GM12878 (cell line): Measurements from ENCODE around the gene FAM227A. TPM values are rescaled to one million over a fixed set of nuclear protein-coding genes. Genes with fewer than 3 reads are reported as not detected.

ENCODE experiments used
- ASH2L ChIP-seq: fragments of 300-600, 200-600 bp; sonication (generic); IDR thresholded peaks from 2 replicates; pipeline ENCODE4 v1.6.1; 2017; ENCODE audit warnings: low read depth, mild to moderate bottlenecking, borderline replicate concordance
- CBX5 ChIP-seq: sonication (generic); IDR thresholded peaks from 2 replicates; pipeline ENCODE4 v1.6.1; 2016; ENCODE audit warnings: low read depth, moderate library complexity, mild to moderate bottlenecking, inconsistent platforms
- CEBPB ChIP-seq, 2 experiments: fragments of 150-350 bp in 1 of 2; IDR thresholded peaks; 2 replicates each; pipeline ENCODE4 v1.6.1; 2012 to 2014; ENCODE audit warnings: low read depth in 2 of 2, low read length in 2 of 2, borderline replicate concordance in 1 of 2, inconsistent platforms in 1 of 2
- CHD2 ChIP-seq: IDR thresholded peaks from 2 replicates; pipeline ENCODE4 v1.6.1; 2011; ENCODE audit warnings: low read depth, low read length, improper control_type of control experiment, borderline replicate concordance
- FOXM1 ChIP-seq: IDR thresholded peaks from 2 replicates; pipeline ENCODE4 v1.6.1; 2012; ENCODE audit warnings: low read depth, mild to moderate bottlenecking, inconsistent platforms, low read length, moderate library complexity
- HDGF ChIP-seq: fragments of 450-650 bp; IDR thresholded peaks from 2 replicates; pipeline ENCODE4 v1.6.1; 2016; ENCODE audit warnings: antibody characterized with exemption
- IKZF1 ChIP-seq: fragments of 450-650 bp; conservative IDR thresholded peaks from 2 replicates; pipeline ENCODE4 v1.6.1; 2017; ENCODE audit warnings: antibody characterized with exemption, mild to moderate bottlenecking
- PAX8 ChIP-seq: fragments of 450-650 bp; IDR thresholded peaks from 2 replicates; pipeline ENCODE4 v1.6.1; 2017; ENCODE audit warnings: mild to moderate bottlenecking, moderate library complexity
- RAD21 ChIP-seq: IDR thresholded peaks from 2 replicates; pipeline ENCODE4 v1.6.1; 2011; ENCODE audit warnings: mild to moderate bottlenecking, low read depth, low read length, moderate library complexity; ENCODE audit not compliant: insufficient read depth
- SMARCA5 ChIP-seq: fragments of 450-650 bp; IDR thresholded peaks from 2 replicates; pipeline ENCODE4 v1.6.1; 2017; ENCODE audit warnings: mild to moderate bottlenecking
- SREBF2 ChIP-seq: IDR thresholded peaks from 2 replicates; pipeline ENCODE4 v1.6.1; 2012; ENCODE audit warnings: mild to moderate bottlenecking, low read length
- STAT3 ChIP-seq: IDR thresholded peaks from 2 replicates; pipeline ENCODE4 v1.6.1; 2011; ENCODE audit warnings: low read depth, low read length, improper control_type of control experiment
- WRNIP1 ChIP-seq: IDR thresholded peaks from 2 replicates; pipeline ENCODE4 v1.6.1; 2011; ENCODE audit warnings: low read depth, low read length, improper control_type of control experiment, borderline replicate concordance
- ZZZ3 ChIP-seq: IDR thresholded peaks from 2 replicates; pipeline ENCODE4 v1.6.1; 2011; ENCODE audit warnings: low read depth; ENCODE audit not compliant: control insufficient read depth, insufficient read length
- polyA plus RNA-seq, 11 experiments: library from polyadenylated mRNA; depleted of rRNA in 4 of 11; unstranded in 6 of 11; stranded (reverse) in 5 of 11; fragments of >200 nt; fragmentation: Nextera tagmentation in 4 of 11; fragmentation: Illumina TruSeq in 1 of 11; extraction: Ambion mirVana in 4 of 11; extraction: Trizol in 1 of 11; gene quantifications; 1 replicate in 1 of 11; 2 replicates in 10 of 11; pipeline versions ENCODE4 v1.2.1 to v1.2.3, GENCODE V29; 2011 to 2016; ENCODE audit warnings: inconsistent platforms in 2 of 11, missing spikeins in 2 of 11, low read depth in 1 of 11
- total RNA-seq, 4 experiments: library from RNA; depleted of rRNA in 3 of 4; stranded (reverse); fragments of >200 nt in 3 of 4; fragmentation: Illumina TruSeq in 1 of 4; extraction: Trizol in 1 of 4; gene quantifications; 2 replicates each; pipeline versions ENCODE4 v1.2.1 to v1.2.3, GENCODE V29; 2013 to 2021
- TF ChIP-seq, protein P1 (sequence below): fragments of 450-650 bp; formaldehyde crosslinking; IDR thresholded peaks from 2 replicates; pipeline ENCODE4 v1.4.0; 2022; ENCODE audit warnings: mild to moderate bottlenecking, moderate library complexity
- TF ChIP-seq, protein P2 (sequence below): fragments of 450-650 bp; IDR thresholded peaks from 2 replicates; pipeline ENCODE4 v1.6.1; 2014; ENCODE audit warnings: mild to moderate bottlenecking
- TF ChIP-seq, protein P3 (sequence below): IDR thresholded peaks from 2 replicates; pipeline ENCODE4 v1.6.1; 2012; ENCODE audit warnings: low read depth, low read length, improper control_type of control experiment
- TF ChIP-seq, protein P4 (sequence below): fragments of 450-650 bp; formaldehyde crosslinking; IDR thresholded peaks from 2 replicates; pipeline ENCODE4 v1.4.0; 2020; ENCODE audit warnings: mild to moderate bottlenecking, moderate library complexity
- TF ChIP-seq, protein P5 (sequence below): fragments of 450-650 bp; IDR thresholded peaks from 2 replicates; pipeline ENCODE4 v1.6.1; 2016; ENCODE audit warnings: mild to moderate bottlenecking

Gene FAM227A
- total and polyA plus RNA-seq, 10 of the 15 experiments (the other 5 are each of a cell fraction or from before 2014, with no cell fraction given) = 0.02 to 0.59 (median 0.25) TPM

DNA sequence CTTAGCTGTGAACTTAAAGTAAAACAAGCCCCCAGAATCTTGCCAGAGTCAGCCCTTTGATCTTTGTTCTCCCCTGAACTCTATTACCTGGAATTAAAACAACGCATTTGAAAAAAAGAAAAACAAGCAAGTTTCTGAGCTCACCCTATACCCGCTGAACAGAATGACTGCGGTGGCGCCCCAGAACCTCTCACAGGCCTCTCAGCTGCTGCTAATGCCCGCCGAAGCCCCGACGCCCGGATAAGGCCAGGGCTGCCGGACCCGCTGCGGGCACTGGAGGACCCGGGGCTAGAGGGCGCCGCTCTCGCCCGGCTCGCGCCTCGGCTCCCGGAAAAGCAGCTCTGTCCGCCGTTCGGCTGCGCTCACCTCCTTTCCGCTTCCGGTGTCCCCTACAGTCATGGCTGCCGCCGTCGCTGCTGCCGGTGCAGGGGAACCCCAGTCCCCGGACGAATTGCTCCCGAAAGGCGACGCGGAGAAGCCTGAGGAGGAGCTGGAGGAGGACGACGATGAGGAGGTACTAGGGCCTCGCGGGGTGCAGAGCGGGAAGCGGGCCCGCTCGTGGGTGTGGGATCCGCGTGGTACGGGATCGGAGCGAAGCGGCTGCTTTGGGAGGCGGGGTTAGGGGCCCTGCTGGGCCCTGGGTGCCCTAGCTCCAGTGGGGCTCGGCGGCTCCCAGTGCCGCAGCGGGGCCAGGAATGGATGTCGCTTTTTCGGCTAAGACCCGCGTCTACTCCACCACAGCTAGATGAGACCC, 25.6 kb upstream of the FAM227A start, which contains the start of gene TOMM22 (continued):
- TF ChIP-seq, protein P1, sequence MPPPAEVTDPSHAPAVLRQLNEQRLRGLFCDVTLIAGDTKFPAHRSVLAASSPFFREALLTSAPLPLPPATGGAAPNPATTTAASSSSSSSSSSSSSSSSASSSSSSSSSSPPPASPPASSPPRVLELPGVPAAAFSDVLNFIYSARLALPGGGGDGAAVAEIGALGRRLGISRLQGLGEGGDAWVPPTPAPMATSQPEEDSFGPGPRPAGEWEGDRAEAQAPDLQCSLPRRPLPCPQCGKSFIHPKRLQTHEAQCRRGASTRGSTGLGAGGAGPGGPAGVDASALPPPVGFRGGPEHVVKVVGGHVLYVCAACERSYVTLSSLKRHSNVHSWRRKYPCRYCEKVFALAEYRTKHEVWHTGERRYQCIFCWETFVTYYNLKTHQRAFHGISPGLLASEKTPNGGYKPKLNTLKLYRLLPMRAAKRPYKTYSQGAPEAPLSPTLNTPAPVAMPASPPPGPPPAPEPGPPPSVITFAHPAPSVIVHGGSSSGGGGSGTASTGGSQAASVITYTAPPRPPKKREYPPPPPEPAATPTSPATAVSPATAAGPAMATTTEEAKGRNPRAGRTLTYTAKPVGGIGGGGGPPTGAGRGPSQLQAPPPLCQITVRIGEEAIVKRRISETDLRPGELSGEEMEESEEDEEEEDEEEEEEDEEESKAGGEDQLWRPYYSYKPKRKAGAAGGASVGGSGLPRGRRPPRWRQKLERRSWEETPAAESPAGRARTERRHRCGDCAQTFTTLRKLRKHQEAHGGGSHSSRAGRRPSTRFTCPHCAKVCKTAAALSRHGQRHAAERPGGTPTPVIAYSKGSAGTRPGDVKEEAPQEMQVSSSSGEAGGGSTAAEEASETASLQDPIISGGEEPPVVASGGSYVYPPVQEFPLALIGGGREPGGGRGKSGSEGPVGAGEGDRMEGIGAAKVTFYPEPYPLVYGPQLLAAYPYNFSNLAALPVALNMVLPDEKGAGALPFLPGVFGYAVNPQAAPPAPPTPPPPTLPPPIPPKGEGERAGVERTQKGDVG (CRISPR knock-in tag) = no peak
- TF ChIP-seq PAX8 (no peak), WRNIP1 (no peak), SREBF2 (peak; percentile 71), CBX5 (peak; percentile 77), ZZZ3 (no peak), CHD2 (0 out of 2 replicates have a peak, but pooled peaks have one; percentile 53), STAT3 (no peak), HDGF (peak; percentile 76; the same call in 1 of the 2 replicates), CEBPB (IDR thresholded peaks at IDR 0.05; ENCODE audit: borderline replicate concordance in 1 of 2, low read depth in 2 of 2, low read length in 2 of 2) (no peak), SMARCA5 (peak; percentile 96), IKZF1 (peak; percentile 98), RAD21 (no peak), FOXM1 (0 out of 2 replicates have a peak, but pooled peaks have one; percentile 55), ASH2L (peak; percentile 84; the same call in 1 of the 2 replicates)
- TF ChIP-seq, protein P2, sequence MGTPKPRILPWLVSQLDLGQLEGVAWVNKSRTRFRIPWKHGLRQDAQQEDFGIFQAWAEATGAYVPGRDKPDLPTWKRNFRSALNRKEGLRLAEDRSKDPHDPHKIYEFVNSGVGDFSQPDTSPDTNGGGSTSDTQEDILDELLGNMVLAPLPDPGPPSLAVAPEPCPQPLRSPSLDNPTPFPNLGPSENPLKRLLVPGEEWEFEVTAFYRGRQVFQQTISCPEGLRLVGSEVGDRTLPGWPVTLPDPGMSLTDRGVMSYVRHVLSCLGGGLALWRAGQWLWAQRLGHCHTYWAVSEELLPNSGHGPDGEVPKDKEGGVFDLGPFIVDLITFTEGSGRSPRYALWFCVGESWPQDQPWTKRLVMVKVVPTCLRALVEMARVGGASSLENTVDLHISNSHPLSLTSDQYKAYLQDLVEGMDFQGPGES = no peak
- TF ChIP-seq, protein P3, sequence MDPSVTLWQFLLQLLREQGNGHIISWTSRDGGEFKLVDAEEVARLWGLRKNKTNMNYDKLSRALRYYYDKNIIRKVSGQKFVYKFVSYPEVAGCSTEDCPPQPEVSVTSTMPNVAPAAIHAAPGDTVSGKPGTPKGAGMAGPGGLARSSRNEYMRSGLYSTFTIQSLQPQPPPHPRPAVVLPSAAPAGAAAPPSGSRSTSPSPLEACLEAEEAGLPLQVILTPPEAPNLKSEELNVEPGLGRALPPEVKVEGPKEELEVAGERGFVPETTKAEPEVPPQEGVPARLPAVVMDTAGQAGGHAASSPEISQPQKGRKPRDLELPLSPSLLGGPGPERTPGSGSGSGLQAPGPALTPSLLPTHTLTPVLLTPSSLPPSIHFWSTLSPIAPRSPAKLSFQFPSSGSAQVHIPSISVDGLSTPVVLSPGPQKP = peak; percentile 90
- TF ChIP-seq, protein P4, sequence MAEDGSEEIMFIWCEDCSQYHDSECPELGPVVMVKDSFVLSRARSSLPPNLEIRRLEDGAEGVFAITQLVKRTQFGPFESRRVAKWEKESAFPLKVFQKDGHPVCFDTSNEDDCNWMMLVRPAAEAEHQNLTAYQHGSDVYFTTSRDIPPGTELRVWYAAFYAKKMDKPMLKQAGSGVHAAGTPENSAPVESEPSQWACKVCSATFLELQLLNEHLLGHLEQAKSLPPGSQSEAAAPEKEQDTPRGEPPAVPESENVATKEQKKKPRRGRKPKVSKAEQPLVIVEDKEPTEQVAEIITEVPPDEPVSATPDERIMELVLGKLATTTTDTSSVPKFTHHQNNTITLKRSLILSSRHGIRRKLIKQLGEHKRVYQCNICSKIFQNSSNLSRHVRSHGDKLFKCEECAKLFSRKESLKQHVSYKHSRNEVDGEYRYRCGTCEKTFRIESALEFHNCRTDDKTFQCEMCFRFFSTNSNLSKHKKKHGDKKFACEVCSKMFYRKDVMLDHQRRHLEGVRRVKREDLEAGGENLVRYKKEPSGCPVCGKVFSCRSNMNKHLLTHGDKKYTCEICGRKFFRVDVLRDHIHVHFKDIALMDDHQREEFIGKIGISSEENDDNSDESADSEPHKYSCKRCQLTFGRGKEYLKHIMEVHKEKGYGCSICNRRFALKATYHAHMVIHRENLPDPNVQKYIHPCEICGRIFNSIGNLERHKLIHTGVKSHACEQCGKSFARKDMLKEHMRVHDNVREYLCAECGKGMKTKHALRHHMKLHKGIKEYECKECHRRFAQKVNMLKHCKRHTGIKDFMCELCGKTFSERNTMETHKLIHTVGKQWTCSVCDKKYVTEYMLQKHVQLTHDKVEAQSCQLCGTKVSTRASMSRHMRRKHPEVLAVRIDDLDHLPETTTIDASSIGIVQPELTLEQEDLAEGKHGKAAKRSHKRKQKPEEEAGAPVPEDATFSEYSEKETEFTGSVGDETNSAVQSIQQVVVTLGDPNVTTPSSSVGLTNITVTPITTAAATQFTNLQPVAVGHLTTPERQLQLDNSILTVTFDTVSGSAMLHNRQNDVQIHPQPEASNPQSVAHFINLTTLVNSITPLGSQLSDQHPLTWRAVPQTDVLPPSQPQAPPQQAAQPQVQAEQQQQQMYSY (CRISPR knock-in tag) = no peak
- TF ChIP-seq, protein P5, sequence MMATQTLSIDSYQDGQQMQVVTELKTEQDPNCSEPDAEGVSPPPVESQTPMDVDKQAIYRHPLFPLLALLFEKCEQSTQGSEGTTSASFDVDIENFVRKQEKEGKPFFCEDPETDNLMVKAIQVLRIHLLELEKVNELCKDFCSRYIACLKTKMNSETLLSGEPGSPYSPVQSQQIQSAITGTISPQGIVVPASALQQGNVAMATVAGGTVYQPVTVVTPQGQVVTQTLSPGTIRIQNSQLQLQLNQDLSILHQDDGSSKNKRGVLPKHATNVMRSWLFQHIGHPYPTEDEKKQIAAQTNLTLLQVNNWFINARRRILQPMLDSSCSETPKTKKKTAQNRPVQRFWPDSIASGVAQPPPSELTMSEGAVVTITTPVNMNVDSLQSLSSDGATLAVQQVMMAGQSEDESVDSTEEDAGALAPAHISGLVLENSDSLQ = peak; percentile 65
